ENCODE data around the gene ATG16L1. TPM values are rescaled to one million over a fixed set of nuclear protein-coding genes. Genes with fewer than 3 reads are reported as not detected.

Gene ATG16L1
- total RNA-seq, 2 experiments from 2014 or later: 62.8 to 63.8 TPM

DNA sequence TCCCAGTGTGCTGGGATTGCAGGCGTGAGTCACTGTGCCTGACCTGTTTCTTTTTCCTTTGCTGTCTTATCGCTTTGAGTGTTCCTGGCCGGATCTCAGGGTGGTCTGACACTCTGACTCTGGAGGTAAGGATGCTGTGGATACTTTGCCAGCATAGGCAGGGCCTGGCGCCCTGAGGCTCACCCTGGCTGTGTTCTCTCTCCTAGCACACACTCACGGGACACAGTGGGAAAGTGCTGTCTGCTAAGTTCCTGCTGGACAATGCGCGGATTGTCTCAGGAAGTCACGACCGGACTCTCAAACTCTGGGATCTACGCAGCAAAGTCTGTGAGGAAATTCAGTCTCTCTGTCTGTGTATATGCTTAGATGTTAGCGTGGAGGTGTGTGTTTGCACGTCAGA lies 38.2 kb downstream of the ATG16L1 start:
- DNase-seq (no peak), ATAC-seq (no peak)
- Mint-ChIP-seq H3K9me3 (ENCODE audit: low read depth) (no peaks in the 10 kb centered on the region), H3K4me1 (no peaks in the 10 kb centered on the region), H3K36me3 (peaks cover 68% of the 10 kb centered on the region), H3K27me3 (no peaks in the 10 kb centered on the region), H3K27ac (no peak overlapping the region), H3K4me3 (no peak overlapping the region)
- CTCF ChIA-PET: no interaction called here

DNA sequence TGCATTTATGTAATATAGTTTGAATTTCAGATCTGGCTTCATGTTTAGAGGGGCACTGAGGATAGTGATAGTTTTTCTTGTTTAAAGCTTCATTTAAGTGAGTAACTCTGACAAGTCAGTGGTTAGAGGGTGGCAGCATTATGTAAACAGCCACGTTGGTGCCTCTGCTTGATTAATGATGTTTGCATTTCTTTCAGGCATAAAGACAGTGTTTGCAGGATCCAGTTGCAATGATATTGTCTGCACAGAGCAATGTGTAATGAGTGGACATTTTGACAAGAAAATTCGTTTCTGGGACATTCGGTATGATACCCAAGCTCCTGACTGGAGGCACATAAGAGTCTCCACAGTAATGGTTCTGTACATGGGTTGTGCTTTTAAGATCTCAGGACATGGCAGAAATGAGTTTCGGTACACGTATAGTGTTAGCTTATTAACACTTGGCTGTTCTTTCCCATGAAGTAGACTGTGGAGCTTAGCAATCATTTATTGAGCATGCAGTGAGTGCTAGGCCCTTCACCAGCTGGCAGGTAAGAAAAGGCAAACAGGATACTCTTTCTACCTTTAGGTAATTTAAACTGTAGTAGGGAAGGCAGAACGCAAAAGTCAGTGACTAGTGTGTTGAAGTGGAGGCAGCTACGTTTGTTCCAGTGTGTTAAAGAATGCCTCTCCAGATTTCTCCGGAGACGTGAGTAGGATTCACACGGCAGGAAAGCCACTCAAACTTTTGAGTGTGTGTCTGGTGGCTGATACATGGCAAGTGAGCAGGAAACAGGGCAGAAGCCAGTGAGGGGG lies 38.8 kb downstream of the ATG16L1 start:
- ATAC-seq (no peak), DNase-seq (no peak)
- H3K9me3 Mint-ChIP-seq (ENCODE audit: low read depth): no peaks in the 10 kb centered on the region
- no peaks in the 10 kb centered on the region for H3K4me1 Mint-ChIP-seq
- peaks cover 68% of the 10 kb centered on the region for H3K36me3 Mint-ChIP-seq
- H3K4me3 Mint-ChIP-seq: no peak overlapping the region
- H3K27ac Mint-ChIP-seq: no peak overlapping the region
- no peaks in the 10 kb centered on the region for H3K27me3 Mint-ChIP-seq
- CTCF ChIA-PET: no interaction called here

DNA sequence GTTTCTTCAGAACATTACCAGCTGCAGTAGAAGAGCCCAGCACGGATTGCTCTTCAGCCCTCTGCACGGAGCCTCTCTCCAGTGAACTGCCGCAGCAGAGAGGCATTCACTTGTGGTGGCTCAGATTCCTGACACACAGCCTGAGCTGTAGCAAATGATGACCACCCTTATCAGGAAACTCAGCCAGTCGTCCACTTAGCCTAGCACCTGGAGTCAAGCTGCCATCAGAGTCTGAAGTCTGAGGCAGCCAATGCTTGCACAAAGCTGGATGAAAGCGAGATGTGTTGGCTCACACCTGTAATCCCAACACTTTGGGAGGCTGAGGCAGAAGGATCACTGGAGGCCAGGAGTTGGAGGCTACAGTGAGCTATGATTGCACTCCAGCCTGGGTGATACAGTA lies 44.4 kb downstream of the ATG16L1 start:
- no peaks in the 10 kb centered on the region for H3K27me3 Mint-ChIP-seq
- CTCF ChIA-PET: interaction anchor here (1.1 kb wide), 1 partner anchor 103 kb away, joined by 3 read pairs; no protein-coding TSS in a partner anchor
- DNase-seq: no peak
- peaks cover 40% of the 10 kb centered on the region for H3K36me3 Mint-ChIP-seq
- no peak overlapping the region for H3K27ac Mint-ChIP-seq
- H3K4me1 Mint-ChIP-seq: no peaks in the 10 kb centered on the region
- no peak for ATAC-seq
- no peaks in the 10 kb centered on the region for H3K9me3 Mint-ChIP-seq (ENCODE audit: low read depth)
- H3K4me3 Mint-ChIP-seq: no peak overlapping the region

DNA sequence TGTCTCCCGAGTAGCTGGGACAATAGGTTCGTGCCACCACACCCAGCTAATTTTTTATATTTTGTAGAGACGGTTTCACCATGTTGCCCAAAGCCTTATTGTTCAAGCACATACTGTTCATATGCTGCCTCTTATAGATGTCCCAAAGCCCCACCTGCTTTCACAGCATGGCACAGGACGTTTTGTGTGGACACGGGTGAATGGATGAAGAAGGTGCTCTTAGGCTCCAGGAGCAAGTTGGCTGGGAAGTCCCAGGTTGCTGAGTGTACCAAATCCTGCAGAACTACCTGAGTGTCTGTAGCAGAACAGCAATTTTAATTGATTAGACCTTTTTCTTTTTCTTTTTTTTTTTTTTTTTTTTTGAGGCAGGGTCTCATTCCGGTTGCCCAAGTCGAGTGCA lies 45.6 kb downstream of the ATG16L1 start:
- DNase-seq: no peak
- no peak overlapping the region for H3K4me3 Mint-ChIP-seq

DNA sequence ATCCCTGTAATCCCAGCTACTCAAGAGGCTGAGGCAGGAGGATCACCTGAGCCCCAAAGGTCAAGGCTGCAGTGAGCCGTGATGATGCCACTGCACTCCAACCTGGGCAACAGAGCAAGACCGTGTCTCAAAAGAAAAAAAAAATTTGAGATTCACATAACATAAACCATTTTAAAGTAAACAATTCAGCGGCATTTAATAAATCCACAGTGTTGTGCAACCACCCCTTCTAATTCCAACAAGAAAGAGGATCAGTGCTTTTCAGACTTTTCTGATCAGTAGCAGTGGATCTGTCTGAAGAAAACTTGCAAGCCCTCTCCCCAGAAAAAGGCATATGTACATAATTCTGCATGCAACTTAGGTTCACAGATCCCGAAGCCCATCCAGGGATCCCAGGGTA lies 48.9 kb downstream of the ATG16L1 start:
- DNase-seq (no peak), ATAC-seq (no peak)
- no peak overlapping the region for H3K4me3 Mint-ChIP-seq
- peaks cover 5% of the 10 kb centered on the region for H3K36me3 Mint-ChIP-seq
- H3K27ac Mint-ChIP-seq: no peak overlapping the region
- no peaks in the 10 kb centered on the region for H3K27me3 Mint-ChIP-seq
- no peaks in the 10 kb centered on the region for H3K9me3 Mint-ChIP-seq (ENCODE audit: low read depth)
- CTCF ChIA-PET: no interaction called here
- no peaks in the 10 kb centered on the region for H3K4me1 Mint-ChIP-seq

More for the DNA sequence above, 45.6 kb downstream of the ATG16L1 start:
- Mint-ChIP-seq H3K36me3 (peaks cover 32% of the 10 kb centered on the region), H3K27me3 (no peaks in the 10 kb centered on the region), H3K4me1 (no peaks in the 10 kb centered on the region), H3K9me3 (ENCODE audit: low read depth) (no peaks in the 10 kb centered on the region), H3K27ac (no peak overlapping the region)
- CTCF ChIA-PET: interaction anchor here (1.1 kb wide), 1 partner anchor 102 kb away, joined by 3 read pairs; no protein-coding TSS in a partner anchor
- ATAC-seq: no peak

DNA sequence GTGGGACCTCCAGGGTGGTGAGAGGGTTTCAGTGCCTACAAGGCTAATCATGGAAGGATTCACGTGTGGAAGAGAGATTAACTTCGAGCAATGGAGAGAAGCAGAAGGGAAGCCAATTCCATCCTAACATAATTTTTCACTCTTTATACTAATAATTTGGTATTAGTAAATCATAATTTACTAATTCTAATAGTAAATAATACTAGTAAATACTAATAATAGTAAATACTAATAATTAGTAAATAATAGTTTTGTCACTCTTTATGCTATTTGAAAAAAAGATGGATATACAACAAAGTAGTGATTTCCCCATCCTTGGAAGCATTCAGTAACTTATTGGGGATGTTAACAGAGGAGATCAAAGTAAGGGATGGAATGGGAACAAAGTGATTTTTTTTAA lies 49.8 kb downstream of the ATG16L1 start:
- ATAC-seq (no peak), DNase-seq (no peak)
- Mint-ChIP-seq H3K4me3 (no peak overlapping the region), H3K27me3 (no peaks in the 10 kb centered on the region), H3K9me3 (ENCODE audit: low read depth) (no peaks in the 10 kb centered on the region), H3K27ac (no peak overlapping the region), H3K4me1 (no peaks in the 10 kb centered on the region), H3K36me3 (peaks cover 1% of the 10 kb centered on the region)
- CTCF ChIA-PET: no interaction called here

DNA sequence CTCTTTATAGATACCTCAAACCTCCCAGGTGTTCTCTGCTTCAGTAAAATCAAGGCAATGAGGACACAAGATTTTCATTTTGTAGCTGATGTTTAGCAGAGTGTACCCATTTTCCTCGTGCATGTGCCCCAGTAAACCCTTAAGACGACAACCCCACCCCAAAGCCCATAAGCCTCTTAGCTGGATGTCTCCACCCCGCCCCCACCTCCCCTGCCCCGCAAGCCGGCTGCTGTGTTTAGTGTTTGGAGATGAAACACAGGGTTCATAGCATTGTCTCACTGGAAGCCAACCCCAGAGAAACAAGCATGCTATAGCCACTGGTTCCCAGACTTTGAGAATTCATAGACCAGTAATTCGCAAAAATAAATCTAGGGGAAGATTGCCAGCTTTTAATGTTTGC lies 50.3 kb downstream of the ATG16L1 start:
- H3K36me3 Mint-ChIP-seq: peaks cover 1% of the 10 kb centered on the region
- H3K9me3 Mint-ChIP-seq (ENCODE audit: low read depth): no peaks in the 10 kb centered on the region
- no peak for ATAC-seq
- DNase-seq: no peak
- H3K27me3 Mint-ChIP-seq: no peaks in the 10 kb centered on the region
- CTCF ChIA-PET: interaction anchor here (1.2 kb wide), 1 partner anchor 12 kb away, joined by 5 read pairs; no protein-coding TSS in a partner anchor
- H3K4me1 Mint-ChIP-seq: no peaks in the 10 kb centered on the region
- H3K27ac Mint-ChIP-seq: no peak overlapping the region
- no peak overlapping the region for H3K4me3 Mint-ChIP-seq

DNA sequence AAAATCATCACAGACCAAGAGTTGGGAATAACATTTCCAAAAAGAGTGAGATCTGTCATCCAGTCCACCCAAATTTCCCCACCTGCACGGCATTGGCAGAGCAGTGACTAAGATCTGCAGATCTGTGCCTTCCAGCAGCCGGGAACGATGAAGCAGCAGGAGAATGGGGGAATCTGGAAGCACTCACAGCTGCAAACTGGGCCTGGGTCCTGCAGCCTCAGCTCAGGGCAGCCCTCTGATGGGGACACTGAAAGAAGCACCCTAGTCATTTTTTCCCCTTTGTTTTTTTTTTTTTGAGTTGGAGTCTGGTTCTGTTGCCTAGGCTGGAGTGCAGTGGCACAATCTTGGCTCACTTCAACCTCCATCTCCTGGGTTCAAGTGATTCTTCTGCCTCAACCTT lies 51.8 kb downstream of the ATG16L1 start:
- Mint-ChIP-seq H3K4me3 (no peak overlapping the region), H3K36me3 (peaks cover 1% of the 10 kb centered on the region), H3K27ac (no peak overlapping the region), H3K9me3 (ENCODE audit: low read depth) (no peaks in the 10 kb centered on the region), H3K27me3 (no peaks in the 10 kb centered on the region), H3K4me1 (no peaks in the 10 kb centered on the region)
- CTCF ChIA-PET: interaction anchor here (1.3 kb wide), 1 partner anchor 28 kb away, joined by 3 read pairs; no protein-coding TSS in a partner anchor
- ATAC-seq (no peak), DNase-seq (no peak)

DNA sequence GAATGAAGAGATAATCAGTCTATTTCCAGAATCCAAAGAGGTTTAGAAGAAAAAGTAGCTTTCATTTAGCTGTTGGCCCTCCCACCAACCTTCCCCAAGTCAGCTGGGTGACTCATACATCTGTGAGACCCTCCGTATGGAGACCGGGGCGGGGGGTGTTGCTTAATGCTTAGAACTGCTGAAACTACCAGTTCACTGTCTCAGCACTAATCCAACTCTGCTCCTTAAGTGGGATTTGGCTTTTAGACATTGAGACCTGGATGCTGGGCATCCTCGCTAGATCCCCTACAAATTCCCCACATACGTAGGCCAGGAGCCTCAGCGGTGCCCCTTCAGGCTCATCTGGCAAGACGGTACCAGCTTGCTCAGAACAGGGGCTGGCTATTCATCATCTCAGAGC lies 56.1 kb downstream of the ATG16L1 start, which contains the start of gene SAG:
SAG (plus strand) TSS at position 252 of the 400 bp plus-strand sequence. CDS start 1,374 bp downstream, outside the sequence.
- ATAC-seq (no peak), DNase-seq (no peak)
- Mint-ChIP-seq H3K27me3 (no peaks in the 10 kb centered on the region), H3K4me3 (no peak within 1 kb of the TSS), H3K27ac (no peak within 1 kb of the TSS), H3K4me1 (peaks cover 12% of the 10 kb centered on the region), H3K36me3 (no peaks in the 10 kb centered on the region), H3K9me3 (ENCODE audit: low read depth) (no peaks in the 10 kb centered on the region)
- CTCF ChIA-PET: interaction anchor here (0.7 kb wide), 1 partner anchor 28 kb away, joined by 3 read pairs; no protein-coding TSS in a partner anchor

DNA sequence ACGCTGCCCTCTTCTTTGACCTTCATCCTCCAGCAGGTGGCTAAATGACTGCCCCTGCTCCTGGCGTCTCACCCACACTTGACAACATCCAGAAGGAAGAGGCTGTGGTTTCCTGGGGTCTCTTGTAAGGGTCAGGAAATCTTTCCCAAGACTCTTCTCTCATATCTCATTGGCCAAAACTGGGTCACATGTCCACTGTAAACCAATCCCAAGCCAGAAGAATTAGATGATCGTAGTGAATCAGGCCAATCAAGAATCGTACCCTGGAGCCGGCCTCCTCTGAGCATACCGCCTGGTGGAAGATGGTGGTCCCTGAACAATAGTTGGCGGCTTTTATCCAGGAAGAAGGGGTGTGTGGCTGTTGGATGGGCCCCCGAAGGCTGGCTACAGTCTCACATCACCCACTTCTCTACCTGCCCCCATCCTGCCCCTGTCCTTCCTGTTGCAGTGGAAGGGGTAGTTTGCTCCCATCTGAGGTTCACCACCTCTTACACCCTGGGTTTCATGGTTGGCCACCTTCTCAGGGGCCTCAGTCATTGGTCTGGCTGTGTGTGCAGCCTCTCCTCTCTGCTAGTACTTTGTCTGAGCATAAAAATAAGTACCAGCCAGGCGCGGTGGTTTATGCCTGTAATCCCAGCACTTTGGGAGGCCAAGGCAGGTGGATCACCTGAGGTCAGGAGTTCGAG lies 59.9 kb downstream of the ATG16L1 start:
- DNase-seq: no peak
- peak; percentile 33 for ATAC-seq
- H3K27me3 Mint-ChIP-seq: no peaks in the 10 kb centered on the region
- CTCF ChIA-PET: no interaction called here
- H3K9me3 Mint-ChIP-seq (ENCODE audit: low read depth): no peaks in the 10 kb centered on the region
- no peak overlapping the region for H3K27ac Mint-ChIP-seq
- H3K4me1 Mint-ChIP-seq: peaks cover 15% of the 10 kb centered on the region
- no peak overlapping the region for H3K4me3 Mint-ChIP-seq
- no peaks in the 10 kb centered on the region for H3K36me3 Mint-ChIP-seq

DNA sequence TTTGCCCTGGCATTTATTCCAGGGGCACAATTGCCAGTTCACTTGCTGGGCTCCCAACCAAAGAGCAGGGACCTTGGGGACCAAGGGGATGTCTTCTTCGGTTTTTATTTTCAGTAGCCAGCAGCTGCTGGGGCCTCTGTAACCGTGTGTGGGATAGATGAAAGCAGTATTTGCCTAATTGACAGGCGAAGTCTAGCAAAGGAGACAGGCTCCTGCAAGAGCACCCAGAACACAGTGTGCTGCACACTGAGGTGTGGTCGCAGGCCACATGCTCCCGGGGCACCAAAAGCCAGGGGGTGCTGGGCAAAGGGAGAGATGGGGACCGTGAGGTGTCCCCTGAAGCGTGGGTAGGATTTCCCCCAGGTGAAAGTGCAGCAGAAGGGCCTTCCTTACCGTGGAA lies 61.4 kb downstream of the ATG16L1 start:
- ATAC-seq: no peak
- Mint-ChIP-seq H3K36me3 (no peaks in the 10 kb centered on the region), H3K9me3 (ENCODE audit: low read depth) (no peaks in the 10 kb centered on the region), H3K27me3 (peaks cover 3% of the 10 kb centered on the region), H3K4me3 (no peak overlapping the region), H3K4me1 (peaks cover 15% of the 10 kb centered on the region), H3K27ac (no peak overlapping the region)
- DNase-seq: no peak
- CTCF ChIA-PET: no interaction called here

DNA sequence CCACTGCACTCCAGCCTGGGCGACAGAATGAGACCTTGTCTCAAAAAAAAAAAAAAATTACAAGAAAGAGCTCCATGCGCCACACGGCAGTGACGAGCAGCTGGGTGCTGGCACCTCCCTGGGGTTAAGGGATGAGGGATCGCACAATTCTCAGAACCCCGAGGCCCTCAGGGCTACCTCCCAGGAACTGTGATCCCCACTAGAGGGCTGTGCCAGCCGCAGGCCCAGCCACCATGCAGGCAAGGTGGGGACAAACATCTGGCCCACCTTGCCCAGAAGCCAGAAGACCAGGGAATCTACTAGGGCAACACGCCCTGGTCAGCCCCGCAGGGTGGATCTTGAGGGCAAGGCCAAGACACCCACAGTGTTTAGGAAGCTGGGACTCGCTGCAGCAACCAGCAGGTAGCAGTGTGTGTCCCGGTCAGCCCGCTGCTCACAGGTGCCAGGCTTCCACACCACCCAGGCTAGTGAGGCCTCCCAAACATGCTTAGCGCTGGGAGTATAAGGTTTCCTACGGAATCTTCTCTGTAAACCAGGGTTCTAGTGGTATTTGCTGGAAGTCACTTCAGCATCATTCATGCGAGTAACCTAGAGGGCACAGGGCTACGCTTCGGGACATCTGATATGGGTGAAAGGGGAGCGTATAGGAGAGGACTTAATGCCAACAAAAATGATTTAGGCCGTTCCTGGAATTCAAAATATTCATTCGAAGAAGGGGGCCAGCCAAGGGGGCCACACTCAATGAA lies 62.9 kb downstream of the ATG16L1 start:
- Mint-ChIP-seq H3K9me3 (ENCODE audit: low read depth) (no peaks in the 10 kb centered on the region), H3K36me3 (no peaks in the 10 kb centered on the region), H3K27me3 (peaks cover 15% of the 10 kb centered on the region), H3K27ac (no peak overlapping the region), H3K4me3 (no peak overlapping the region), H3K4me1 (peaks cover 15% of the 10 kb centered on the region)
- CTCF ChIA-PET: interaction anchor here (1.3 kb wide), 1 partner anchor 12 kb away, joined by 5 read pairs; no protein-coding TSS in a partner anchor
- DNase-seq (no peak), ATAC-seq (no peak)

DNA sequence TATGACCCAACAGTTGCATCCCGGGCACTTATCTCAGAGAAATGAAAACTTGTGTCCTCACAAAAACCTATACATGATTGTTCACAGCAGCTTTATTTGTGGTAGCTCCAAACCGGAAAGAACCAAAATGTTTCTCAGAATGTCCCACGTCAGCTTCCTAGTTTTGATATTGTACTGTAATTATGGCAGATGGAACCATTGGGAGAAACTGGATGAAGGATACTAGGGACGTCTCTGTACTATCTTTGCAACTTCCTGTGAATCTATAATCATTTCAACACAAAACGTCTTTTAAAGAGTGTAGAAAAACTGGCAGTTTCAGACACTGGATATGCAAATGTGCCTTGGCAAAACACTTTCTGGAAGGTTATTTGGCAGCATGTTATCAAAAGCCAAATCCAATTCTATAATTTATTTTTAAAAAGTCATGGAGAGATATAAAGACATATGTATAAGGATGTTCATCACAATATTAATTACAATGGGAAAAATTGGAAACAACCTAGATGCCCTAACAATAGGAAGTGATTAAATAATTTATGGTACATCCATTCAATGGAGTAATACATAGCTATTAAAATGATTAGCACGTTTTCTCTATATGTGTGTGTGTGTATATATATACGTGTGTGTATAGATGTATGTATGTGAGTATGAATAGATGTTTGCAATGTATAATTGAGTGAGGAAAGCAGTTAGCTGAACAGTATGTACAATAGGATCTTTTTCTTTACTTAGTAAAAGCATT lies 65.9 kb downstream of the ATG16L1 start:
- CTCF ChIA-PET: no interaction called here
- Mint-ChIP-seq H3K9me3 (ENCODE audit: low read depth) (no peaks in the 10 kb centered on the region), H3K27ac (no peak overlapping the region), H3K4me1 (peaks cover 7% of the 10 kb centered on the region), H3K27me3 (peaks cover 33% of the 10 kb centered on the region), H3K4me3 (no peak overlapping the region), H3K36me3 (no peaks in the 10 kb centered on the region)
- ATAC-seq: no peak
- no peak for DNase-seq

All from activated CD8-positive, alpha-beta memory T cell treated with anti-CD3 and anti-CD28 coated beads, Interleukin-2, amount 10 ng/mL, durations not matched to agents 7 days and 5 days (primary cell).